Sigmoid colon (tissue), 4 donors: ENCODE measurements around the gene DGKE.

Source experiments
- EP300 ChIP-seq, 4 donors: sonication (generic); formaldehyde crosslinking; IDR thresholded peaks; one replicate each; pipeline ENCODE4 v1.6.1; 2017; ENCODE audit warnings: antibody characterized with exemption in 4 of 4
- POLR2A ChIP-seq, 2 donors: fragments of 450-650 bp; IDR thresholded peaks; one replicate each; pipeline ENCODE4 v1.6.1; 2016; ENCODE audit warnings: antibody characterized with exemption in 2 of 2, mild to moderate bottlenecking in 2 of 2, moderate library complexity in 2 of 2
- POLR2AphosphoS5 ChIP-seq, 4 donors: sonication (generic); formaldehyde crosslinking; IDR thresholded peaks; one replicate each; pipeline ENCODE4 v1.6.1; 2017; ENCODE audit warnings: antibody characterized with exemption in 4 of 4
- TF ChIP-seq, protein P1 (sequence below), 4 experiments: fragments of 450-650 bp in 3 of 4; fragments of 200-600 bp in 1 of 4; IDR thresholded peaks; one replicate each; pipeline ENCODE4 v1.5.1; 2016 to 2019; ENCODE audit warnings: antibody characterized with exemption in 4 of 4, mild to moderate bottlenecking in 3 of 4, moderate library complexity in 2 of 4

DNA sequence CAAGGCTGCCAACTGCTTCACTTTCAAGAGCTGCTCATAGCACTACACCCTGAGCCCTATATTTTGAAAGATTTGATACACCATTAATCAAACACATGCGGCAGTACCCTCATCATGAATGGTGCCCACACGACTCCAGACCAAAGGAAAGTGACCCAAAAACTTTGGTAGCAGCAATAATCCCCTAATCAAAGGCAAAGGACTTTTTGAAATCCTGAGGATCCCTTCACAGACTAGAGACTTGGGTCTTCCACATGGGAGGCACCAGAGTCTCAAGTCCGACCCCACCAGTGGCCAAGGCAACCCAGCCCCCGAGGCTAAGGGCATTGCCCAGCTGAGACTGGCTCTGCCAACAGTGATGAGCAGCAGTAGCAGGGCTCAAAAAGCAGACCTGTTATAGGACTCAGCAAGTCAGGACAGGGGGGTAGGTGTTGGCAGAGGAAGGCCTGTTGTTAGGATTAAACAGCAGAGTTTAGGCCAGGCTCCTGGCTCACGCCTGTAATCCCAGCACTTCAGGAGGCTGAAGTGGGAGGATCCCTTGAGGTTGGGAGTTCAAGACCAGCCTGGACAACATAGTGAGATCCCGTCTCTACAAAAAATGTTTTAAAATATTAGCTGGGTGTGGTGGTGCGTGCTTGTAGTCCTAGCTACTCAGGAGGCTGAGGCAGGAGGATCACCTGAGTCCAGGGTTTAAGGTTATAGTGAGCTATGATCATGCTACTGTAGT is 76.7 kb downstream of the DGKE start:
- TF ChIP-seq, protein P1, sequence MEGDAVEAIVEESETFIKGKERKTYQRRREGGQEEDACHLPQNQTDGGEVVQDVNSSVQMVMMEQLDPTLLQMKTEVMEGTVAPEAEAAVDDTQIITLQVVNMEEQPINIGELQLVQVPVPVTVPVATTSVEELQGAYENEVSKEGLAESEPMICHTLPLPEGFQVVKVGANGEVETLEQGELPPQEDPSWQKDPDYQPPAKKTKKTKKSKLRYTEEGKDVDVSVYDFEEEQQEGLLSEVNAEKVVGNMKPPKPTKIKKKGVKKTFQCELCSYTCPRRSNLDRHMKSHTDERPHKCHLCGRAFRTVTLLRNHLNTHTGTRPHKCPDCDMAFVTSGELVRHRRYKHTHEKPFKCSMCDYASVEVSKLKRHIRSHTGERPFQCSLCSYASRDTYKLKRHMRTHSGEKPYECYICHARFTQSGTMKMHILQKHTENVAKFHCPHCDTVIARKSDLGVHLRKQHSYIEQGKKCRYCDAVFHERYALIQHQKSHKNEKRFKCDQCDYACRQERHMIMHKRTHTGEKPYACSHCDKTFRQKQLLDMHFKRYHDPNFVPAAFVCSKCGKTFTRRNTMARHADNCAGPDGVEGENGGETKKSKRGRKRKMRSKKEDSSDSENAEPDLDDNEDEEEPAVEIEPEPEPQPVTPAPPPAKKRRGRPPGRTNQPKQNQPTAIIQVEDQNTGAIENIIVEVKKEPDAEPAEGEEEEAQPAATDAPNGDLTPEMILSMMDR (IDR thresholded peaks at IDR 0.05): no peak
- no peak for TF ChIP-seq POLR2A (IDR thresholded peaks at IDR 0.05)
- TF ChIP-seq POLR2AphosphoS5 (IDR thresholded peaks at IDR 0.05): no peak
- TF ChIP-seq EP300 (IDR thresholded peaks at IDR 0.05): no peak
